ENCODE measurements around the gene SMAD9. TPM values are rescaled to one million over a fixed set of nuclear protein-coding genes. Genes with fewer than 3 reads are reported as not detected.

Gene SMAD9
- total and polyA plus RNA-seq, 4 donors, result 2.5 to 35.0 (median 6.2) TPM

- WGBS, 2 donors, result 15 to 19% methylated on average over 9 of the region's 9 CpGs
- Histone ChIP-seq H3K4me1 (ENCODE audit: control insufficient read depth in 5 of 5, insufficient read depth in 5 of 5, low read length in 5 of 5) (peaks cover 0 to 15% (median 6%) of the 10 kb centered on the region in 5 donors), H3K4me3 (no peak overlapping the region), H3K27ac (ENCODE audit: low read depth in 1 of 2, low read length in 1 of 2) (no peak overlapping the region), H3K36me3 (ENCODE audit: control insufficient read depth in 4 of 4, insufficient read depth in 4 of 4, low read length in 4 of 4) (no peaks in the 10 kb centered on the region), H3K27me3 (ENCODE audit: control insufficient read depth in 3 of 3, insufficient read depth in 3 of 3, low read length in 2 of 3) (no peaks in the 10 kb centered on the region), H3K9ac (ENCODE audit: insufficient read depth in 1 of 2, low read length in 2 of 2) (no peak overlapping the region), H3K9me3 (ENCODE audit: control insufficient read depth in 4 of 4, insufficient read depth in 3 of 4, low read length in 3 of 4) (peaks cover 0 to 2% (median 0%) of the 10 kb centered on the region in 4 donors)
- no peak for TF ChIP-seq CTCF (IDR thresholded peaks at IDR 0.05; ENCODE audit: control extremely low read depth, extremely low read depth)
- ATAC-seq (ENCODE audit: insufficient read depth, low FRiP score) (no peak), DNase-seq (peak; percentile 63 to 91 (median 77))
These were observed 105.6 kb downstream of the SMAD9 start for GRCh38 chr13:36814465-36814864.

- Histone ChIP-seq H3K27ac (ENCODE audit: low read depth in 1 of 2, low read length in 1 of 2) (no peak overlapping the region), H3K27me3 (ENCODE audit: control insufficient read depth in 3 of 3, insufficient read depth in 3 of 3, low read length in 2 of 3) (no peaks in the 10 kb centered on the region), H3K36me3 (ENCODE audit: control insufficient read depth in 4 of 4, insufficient read depth in 4 of 4, low read length in 4 of 4) (no peaks in the 10 kb centered on the region), H3K4me1 (ENCODE audit: control insufficient read depth in 5 of 5, insufficient read depth in 5 of 5, low read length in 5 of 5) (peaks cover 0 to 10% (median 6%) of the 10 kb centered on the region in 5 donors), H3K4me3 (no peak overlapping the region), H3K9me3 (ENCODE audit: control insufficient read depth in 4 of 4, insufficient read depth in 3 of 4, low read length in 3 of 4) (peaks cover 0 to 2% (median 0%) of the 10 kb centered on the region in 4 donors), H3K9ac (ENCODE audit: insufficient read depth in 1 of 2, low read length in 2 of 2) (no peak overlapping the region)
- DNase-seq (no peak), ATAC-seq (ENCODE audit: insufficient read depth, low FRiP score) (no peak)
- no peak for TF ChIP-seq CTCF (IDR thresholded peaks at IDR 0.05; ENCODE audit: control extremely low read depth, extremely low read depth)
- 88 to 97% methylated on average over 1 of the region's 1 CpG for WGBS, 2 donors
These were observed 106.8 kb downstream of the SMAD9 start for GRCh38 chr13:36813225-36813624.

GRCh38 chr13:36807616-36808015, 112.4 kb downstream of the SMAD9 start:
- ATAC-seq (ENCODE audit: insufficient read depth, low FRiP score) (no peak), DNase-seq (no peak)
- Histone ChIP-seq H3K4me3 (no peak overlapping the region), H3K36me3 (ENCODE audit: control insufficient read depth in 4 of 4, insufficient read depth in 4 of 4, low read length in 4 of 4) (no peaks in the 10 kb centered on the region), H3K4me1 (ENCODE audit: control insufficient read depth in 5 of 5, insufficient read depth in 5 of 5, low read length in 5 of 5) (no peaks in the 10 kb centered on the region), H3K9me3 (ENCODE audit: control insufficient read depth in 4 of 4, insufficient read depth in 3 of 4, low read length in 3 of 4) (no peaks in the 10 kb centered on the region), H3K9ac (ENCODE audit: insufficient read depth in 1 of 2, low read length in 2 of 2) (no peak overlapping the region), H3K27me3 (ENCODE audit: control insufficient read depth in 3 of 3, insufficient read depth in 3 of 3, low read length in 2 of 3) (no peaks in the 10 kb centered on the region), H3K27ac (ENCODE audit: low read depth in 1 of 2, low read length in 1 of 2) (no peak overlapping the region)
- 91 to 98% methylated on average over 2 of the region's 2 CpGs for WGBS, 2 donors
- TF ChIP-seq CTCF (IDR thresholded peaks at IDR 0.05; ENCODE audit: control extremely low read depth, extremely low read depth), result no peak

GRCh38 chr13:36806102-36806501, 113.9 kb downstream of the SMAD9 start:
- Histone ChIP-seq H3K9me3 (ENCODE audit: control insufficient read depth in 4 of 4, insufficient read depth in 3 of 4, low read length in 3 of 4) (no peaks in the 10 kb centered on the region), H3K27me3 (ENCODE audit: control insufficient read depth in 3 of 3, insufficient read depth in 3 of 3, low read length in 2 of 3) (no peaks in the 10 kb centered on the region), H3K9ac (ENCODE audit: insufficient read depth in 1 of 2, low read length in 2 of 2) (no peak overlapping the region), H3K36me3 (ENCODE audit: control insufficient read depth in 4 of 4, insufficient read depth in 4 of 4, low read length in 4 of 4) (no peaks in the 10 kb centered on the region), H3K4me1 (ENCODE audit: control insufficient read depth in 5 of 5, insufficient read depth in 5 of 5, low read length in 5 of 5) (no peaks in the 10 kb centered on the region), H3K4me3 (no peak overlapping the region), H3K27ac (ENCODE audit: low read depth in 1 of 2, low read length in 1 of 2) (no peak overlapping the region)
- TF ChIP-seq CTCF (IDR thresholded peaks at IDR 0.05; ENCODE audit: control extremely low read depth, extremely low read depth), result no peak
- WGBS, 2 donors, result 90 to 94% methylated on average over 2 of the region's 2 CpGs
- no peak for DNase-seq
- no peak for ATAC-seq (ENCODE audit: insufficient read depth, low FRiP score)

All from lung (tissue), 12 donors.